ENCODE data around the gene MAGEF1.

DNA sequence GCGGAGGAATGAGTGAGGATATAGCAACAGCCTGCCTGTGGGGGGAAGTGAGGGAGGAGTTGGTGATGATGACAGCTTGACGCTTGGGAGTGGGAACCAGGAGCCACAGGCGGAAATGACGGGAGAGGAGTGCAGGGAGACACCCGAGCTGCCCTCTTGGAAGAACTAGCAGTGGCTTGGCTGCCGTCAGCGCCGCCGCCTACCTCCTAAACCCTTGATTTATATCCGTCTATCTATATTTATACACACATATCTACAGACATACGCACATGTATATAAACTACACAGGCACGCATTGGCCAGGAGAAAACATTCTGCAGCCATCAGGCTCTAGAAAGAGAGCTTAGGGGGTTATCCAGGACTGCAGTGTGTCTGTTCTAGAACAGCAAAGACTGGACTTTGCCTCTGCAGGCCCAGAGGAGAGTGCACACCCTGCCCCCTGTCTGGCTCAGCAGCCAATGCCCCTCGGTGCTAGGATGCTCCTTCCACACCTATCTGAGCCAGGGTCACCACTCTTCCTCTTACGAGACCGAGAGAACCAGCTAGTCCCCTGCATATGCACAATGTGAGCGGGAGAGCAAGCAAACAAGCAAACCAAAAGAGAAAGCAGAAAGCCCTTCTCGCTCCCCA is 45.3 kb upstream of the MAGEF1 start:
- TF ChIP-seq, protein P1, sequence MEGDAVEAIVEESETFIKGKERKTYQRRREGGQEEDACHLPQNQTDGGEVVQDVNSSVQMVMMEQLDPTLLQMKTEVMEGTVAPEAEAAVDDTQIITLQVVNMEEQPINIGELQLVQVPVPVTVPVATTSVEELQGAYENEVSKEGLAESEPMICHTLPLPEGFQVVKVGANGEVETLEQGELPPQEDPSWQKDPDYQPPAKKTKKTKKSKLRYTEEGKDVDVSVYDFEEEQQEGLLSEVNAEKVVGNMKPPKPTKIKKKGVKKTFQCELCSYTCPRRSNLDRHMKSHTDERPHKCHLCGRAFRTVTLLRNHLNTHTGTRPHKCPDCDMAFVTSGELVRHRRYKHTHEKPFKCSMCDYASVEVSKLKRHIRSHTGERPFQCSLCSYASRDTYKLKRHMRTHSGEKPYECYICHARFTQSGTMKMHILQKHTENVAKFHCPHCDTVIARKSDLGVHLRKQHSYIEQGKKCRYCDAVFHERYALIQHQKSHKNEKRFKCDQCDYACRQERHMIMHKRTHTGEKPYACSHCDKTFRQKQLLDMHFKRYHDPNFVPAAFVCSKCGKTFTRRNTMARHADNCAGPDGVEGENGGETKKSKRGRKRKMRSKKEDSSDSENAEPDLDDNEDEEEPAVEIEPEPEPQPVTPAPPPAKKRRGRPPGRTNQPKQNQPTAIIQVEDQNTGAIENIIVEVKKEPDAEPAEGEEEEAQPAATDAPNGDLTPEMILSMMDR (IDR thresholded peaks at IDR 0.05), result no peak
- TF ChIP-seq POLR2A (IDR thresholded peaks at IDR 0.05), result no peak
